IPS-18c (cell line): Measurements from ENCODE around the gene DENND6A.
"Not testable (repeated sequence)": the region's sequence is repeated elsewhere in the genome, so short reads cannot be mapped to it uniquely, and the experiment has no call there.

Experiments used
- H3K4me3 ChIP-seq: 2 replicates; pipeline ENCODE4 v1.7.0; 2013; ENCODE audit warnings: low read depth, mild to moderate bottlenecking, low read length, moderate library complexity; ENCODE audit not compliant: insufficient read depth
- H3K9me3 ChIP-seq: one replicate; pipeline ENCODE4 v1.6.1; 2013; ENCODE audit warnings: mild to moderate bottlenecking, low read length, moderate library complexity; ENCODE audit not compliant: control insufficient read depth, insufficient read depth

The DENND6A gene

DNA sequence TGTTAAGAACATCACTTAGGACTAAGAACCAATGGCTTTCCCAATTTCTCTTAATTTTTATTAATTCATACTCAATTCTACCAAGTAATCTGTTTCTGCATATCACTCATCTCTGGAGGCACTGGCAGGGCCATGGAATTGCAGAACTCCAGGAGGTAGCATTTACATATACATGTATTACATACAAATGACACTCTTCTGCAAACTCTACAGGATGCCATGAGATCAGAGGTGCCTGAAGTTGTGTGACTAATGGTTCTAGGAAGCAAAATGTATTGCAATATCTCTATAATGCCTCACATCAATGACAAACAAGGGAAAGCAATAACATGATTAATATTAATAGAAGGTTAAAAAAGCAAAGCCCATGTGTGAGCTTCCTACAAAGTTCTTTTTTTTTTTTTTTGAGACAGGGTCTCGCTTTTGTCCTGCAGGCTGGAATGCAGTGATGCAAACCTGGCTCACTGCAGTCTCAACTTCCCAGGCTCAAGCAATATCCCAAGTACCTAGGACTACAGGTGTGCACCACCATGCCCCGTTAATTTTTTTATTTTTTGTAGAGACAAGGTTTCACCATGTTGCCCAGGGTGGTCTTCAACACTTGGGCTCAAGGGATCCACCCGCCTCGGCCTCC, 33.0 kb downstream of the DENND6A start:
- H3K9me3 ChIP-seq, result no peaks in the 10 kb centered on the region
- no peak overlapping the region for H3K4me3 ChIP-seq

DNA sequence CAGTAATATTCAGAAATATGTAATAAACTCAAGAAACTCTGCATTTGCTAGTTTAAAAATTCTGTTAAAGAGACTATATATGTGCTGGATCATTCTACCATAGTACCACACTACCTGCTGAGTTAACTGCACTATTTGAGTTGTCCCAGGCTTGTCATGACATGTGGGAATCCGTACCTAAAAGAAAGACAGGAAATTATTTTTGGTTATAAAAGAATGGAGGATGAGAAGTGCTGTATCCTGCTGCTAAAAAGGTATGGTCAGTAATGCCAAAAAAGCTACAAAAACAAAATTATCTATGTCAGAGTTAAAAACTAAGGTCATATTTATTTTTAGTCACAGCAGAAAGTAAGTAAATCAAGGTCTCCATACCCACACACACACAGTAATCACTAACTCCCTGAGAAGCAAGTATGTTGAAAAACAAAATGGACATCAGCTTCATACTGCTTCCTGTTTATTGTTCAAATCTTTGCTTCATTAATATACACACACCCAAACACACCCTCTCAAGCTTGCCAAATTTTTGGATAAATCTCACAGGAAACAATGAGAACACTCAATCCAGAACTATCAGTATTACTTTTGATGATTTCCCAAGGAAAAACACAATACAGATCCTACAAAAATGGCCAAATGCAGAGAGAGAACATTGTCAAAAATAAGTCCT, 33.7 kb downstream of the DENND6A start:
- H3K9me3 ChIP-seq, result no peaks in the 10 kb centered on the region

GRCh38 chr3:57658536-57658935, 34.3 kb downstream of the DENND6A start:
- no peaks in the 10 kb centered on the region for H3K9me3 ChIP-seq
- no peak overlapping the region for H3K4me3 ChIP-seq

More for the DNA sequence above, 33.7 kb downstream of the DENND6A start:
- H3K4me3 ChIP-seq, result no peak overlapping the region

- no peaks in the 10 kb centered on the region for H3K9me3 ChIP-seq
- H3K4me3 ChIP-seq, result no peak overlapping the region
Measured at GRCh38 chr3:57655727-57656126, 37.1 kb downstream of the DENND6A start.

DNA sequence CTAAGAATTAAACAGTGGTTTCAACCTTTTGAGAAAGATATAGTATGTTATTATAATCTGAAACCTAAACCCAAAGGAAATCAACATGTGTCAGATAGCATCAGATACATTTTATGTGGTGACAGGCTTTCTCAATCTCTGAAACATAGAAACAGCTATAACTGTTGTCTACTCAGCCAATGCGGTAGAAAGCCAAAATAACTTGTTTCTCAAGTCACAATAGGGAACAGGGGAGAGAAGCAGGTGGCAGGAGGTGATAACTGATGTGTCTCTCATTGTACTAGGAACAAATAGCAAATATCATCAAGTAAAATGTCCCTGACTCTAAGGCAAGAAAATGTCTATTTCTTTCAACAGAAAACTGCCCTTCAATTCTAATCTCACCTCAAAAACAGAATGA, 38.6 kb downstream of the DENND6A start:
- H3K4me3 ChIP-seq, result no peak overlapping the region
- H3K9me3 ChIP-seq, result no peaks in the 10 kb centered on the region

DNA sequence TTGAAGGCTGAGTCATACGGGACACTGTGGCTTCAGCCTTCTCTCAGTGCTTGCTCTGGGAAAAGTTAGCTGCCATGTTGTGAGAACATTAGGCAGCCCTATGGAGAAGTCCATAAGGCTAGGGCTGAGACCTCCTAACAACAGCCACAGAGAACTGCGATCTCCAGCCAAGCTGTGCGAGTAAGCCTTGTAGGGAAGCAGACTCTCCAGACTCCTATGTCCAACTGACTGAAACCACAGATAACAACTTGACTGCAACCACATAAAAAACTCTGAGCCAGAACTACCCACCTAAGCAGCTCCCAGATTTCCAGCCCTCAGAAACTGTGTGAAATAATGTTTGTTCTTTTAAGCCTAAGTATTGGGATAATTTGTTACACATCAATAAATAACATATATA, 40.7 kb downstream of the DENND6A start:
- H3K9me3 ChIP-seq, result no peaks in the 10 kb centered on the region
- no peak overlapping the region for H3K4me3 ChIP-seq

GRCh38 chr3:57647292-57647940, 45.5 kb downstream of the DENND6A start:
- H3K4me3 ChIP-seq, result no peak overlapping the region

DNA sequence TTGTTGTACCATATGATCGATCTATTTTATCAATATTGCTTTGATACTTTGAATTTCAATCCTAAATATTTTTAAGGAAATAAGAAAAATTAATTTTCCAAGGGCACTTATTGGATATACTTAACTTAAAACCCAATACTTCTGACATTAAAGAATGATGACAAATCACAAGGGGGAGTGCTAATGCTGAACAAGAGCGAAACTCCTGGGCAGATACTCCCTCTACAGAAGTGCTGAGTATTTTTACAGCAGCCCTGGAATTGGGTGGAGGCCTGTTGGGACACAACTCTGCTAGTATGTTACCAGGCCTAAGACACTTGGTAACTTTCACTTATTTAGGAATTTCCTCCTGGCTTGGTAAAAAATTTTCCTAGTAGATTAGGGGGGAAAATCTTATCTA, 46.2 kb downstream of the DENND6A start:
- H3K4me3 ChIP-seq, result no peak overlapping the region
- peaks cover 2% of the 10 kb centered on the region for H3K9me3 ChIP-seq

More at GRCh38 chr3:57647292-57647940, 45.5 kb downstream of the DENND6A start:
- peaks cover 2% of the 10 kb centered on the region for H3K9me3 ChIP-seq

DNA sequence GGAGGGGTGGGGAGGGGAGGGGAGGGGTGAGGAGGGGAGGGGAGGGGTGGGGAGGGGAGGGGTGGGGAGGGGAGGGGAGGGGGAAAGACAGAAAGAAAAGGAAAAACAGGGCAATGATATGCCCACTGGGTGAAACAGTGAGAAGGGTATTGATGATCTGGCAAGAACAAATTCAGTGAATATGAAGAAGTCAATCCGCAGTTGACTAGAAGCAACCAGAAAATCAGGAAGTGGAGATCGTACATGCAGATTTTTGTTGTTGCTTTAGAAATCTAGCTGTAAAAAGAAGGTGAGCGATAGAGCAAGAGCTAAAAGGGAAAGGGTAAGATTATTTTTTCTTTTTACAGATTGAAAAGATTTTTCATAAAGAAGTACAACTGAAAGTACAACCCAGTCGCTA, 48.1 kb downstream of the DENND6A start:
- Histone ChIP-seq H3K4me3 (no peak overlapping the region), H3K9me3 (peaks cover 2% of the 10 kb centered on the region)

GRCh38 chr3:57637391-57637790, 55.5 kb downstream of the DENND6A start:
- no peaks in the 10 kb centered on the region for H3K9me3 ChIP-seq
- H3K4me3 ChIP-seq, result no peak overlapping the region

GRCh38 chr3:57634259-57634658, 58.6 kb downstream of the DENND6A start:
- not testable (repeated sequence) for H3K4me3 ChIP-seq, H3K9me3 ChIP-seq

DNA sequence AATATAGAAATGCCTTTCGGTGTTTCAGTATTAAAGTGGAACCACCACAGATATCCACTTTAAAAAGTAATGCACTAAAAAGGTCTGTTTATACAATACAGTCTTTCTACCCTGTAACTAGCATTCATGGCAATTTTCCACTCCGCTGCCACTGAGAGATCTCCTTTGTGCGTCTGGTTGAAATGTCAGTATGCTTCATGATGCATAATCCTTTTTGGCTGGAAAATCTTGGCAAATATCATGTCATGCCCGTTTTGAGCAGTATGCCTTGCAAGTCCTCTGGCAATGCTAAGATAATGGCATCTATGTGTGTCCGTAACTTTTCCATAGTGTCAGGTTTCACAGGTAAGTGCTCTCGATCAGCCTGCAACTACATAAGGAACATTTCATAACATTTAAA, 64.9 kb downstream of the DENND6A start:
- no peaks in the 10 kb centered on the region for H3K9me3 ChIP-seq

DNA sequence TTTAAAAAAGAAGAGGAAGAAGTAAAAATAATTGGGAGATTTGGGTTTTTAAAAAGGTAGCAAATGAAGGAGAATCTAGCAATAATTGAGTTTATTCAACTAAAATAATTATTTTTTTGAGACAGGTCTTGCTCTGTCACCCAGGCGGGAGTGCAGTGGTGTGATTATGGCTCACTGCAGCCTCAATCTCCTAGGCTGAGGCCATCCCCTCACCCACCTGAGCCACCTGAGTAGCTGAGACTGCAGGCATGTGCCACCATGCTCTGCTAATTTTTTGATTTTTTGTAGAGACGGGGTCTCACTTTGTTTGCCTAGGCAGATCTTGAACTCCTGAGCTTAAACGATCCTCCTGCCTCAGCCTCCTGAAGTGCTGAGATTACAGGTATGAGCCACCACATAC, 68.1 kb downstream of the DENND6A start:
- no peaks in the 10 kb centered on the region for H3K9me3 ChIP-seq
- no peak overlapping the region for H3K4me3 ChIP-seq

More for the DNA sequence above, 64.9 kb downstream of the DENND6A start:
- no peak overlapping the region for H3K4me3 ChIP-seq

DNA sequence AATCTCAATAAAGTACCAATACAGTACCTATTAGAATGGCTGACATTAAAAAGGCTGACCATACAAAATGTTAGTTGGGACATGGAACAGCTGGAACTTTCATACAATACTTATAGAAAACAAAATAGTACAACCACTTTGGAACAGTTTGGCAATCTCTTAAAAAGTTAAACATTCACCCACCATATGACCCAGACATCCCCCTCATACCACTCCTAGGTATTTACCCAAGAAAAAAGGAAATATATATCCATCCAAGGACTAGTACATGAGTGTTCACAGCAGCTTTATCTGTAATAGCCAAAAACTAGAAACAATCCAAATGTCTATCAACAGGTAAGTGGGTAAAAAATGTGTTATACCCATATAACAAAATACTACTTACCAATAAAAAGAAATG, 70.5 kb downstream of the DENND6A start:
- Histone ChIP-seq H3K9me3 (no peaks in the 10 kb centered on the region), H3K4me3 (no peak overlapping the region)

DNA sequence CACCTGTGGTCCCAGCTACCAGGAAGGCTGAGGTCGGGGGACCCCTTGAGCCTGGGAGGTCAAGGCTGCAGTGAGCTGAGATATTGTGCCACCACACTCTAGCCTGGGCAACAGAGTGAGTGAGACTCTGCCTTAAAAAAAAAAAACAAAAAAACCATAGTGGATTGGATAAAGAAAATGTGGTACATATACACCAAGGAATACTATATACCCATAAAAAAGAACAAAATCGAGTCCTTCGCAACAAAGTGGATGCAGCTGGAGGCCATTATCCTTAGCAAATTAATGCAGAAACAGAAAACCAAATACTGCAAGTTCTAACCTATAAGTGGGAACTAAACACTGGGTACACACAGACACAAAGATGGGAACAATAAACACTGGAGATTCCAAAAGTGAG, 75.1 kb downstream of the DENND6A start:
- Histone ChIP-seq H3K9me3 (no peaks in the 10 kb centered on the region), H3K4me3 (no peak overlapping the region)

DNA sequence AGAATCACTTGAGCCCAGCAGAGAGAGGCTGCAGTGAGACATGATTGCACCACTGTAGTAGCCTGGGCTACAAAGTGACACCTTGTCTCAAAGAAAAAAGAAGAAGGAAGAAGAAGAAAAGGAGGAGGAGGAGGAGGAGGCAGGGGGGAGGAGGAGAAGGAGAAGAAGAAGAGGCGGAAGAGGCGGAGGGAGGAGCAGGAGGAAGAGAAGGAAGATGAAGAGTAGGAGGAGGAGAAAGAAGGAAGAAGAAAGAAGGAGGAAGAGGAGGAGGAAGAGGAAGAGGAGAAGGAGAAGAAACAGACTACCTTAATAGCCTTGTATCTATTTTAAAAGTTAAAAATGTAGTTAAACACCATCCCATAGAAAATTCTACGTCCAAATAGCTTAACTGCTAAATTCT, 76.6 kb downstream of the DENND6A start:
- H3K9me3 ChIP-seq, result no peaks in the 10 kb centered on the region
- no peak overlapping the region for H3K4me3 ChIP-seq

- H3K9me3 ChIP-seq, H3K4me3 ChIP-seq: not testable (repeated sequence)
Measured at GRCh38 chr3:57611870-57612269, 81.0 kb downstream of the DENND6A start.

DNA sequence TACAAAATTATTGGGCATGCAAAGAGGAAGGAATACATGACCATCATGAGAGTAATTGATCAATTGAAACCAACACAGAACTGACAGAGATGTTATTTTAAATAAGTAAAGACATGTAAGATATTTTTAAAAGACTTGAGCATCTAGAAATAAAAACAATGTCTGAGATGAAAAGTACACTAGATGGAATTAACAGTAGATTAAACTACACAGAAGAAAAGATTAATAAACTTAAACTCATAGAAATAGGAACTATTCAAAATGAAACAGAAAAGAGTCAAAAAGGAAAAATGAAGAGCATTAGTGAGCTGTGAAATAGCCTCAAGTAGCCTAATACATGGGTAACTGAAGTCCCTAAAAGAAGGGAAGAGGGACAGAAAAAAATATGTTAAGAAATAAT, 87.2 kb downstream of the DENND6A start:
- H3K4me3 ChIP-seq, result no peak overlapping the region
- H3K9me3 ChIP-seq, result no peaks in the 10 kb centered on the region
